ENCODE results near the gene ZNF765. TPM values are rescaled to one million over a fixed set of nuclear protein-coding genes. Genes with fewer than 3 reads are reported as not detected.
"Not testable (repeated sequence)": the region's sequence is repeated elsewhere in the genome, so short reads cannot be mapped to it uniquely, and the experiment has no call there.

ZNF765 gene
- total RNA-seq, 1 donor from 2014 or later, result 17.1 TPM

DNA sequence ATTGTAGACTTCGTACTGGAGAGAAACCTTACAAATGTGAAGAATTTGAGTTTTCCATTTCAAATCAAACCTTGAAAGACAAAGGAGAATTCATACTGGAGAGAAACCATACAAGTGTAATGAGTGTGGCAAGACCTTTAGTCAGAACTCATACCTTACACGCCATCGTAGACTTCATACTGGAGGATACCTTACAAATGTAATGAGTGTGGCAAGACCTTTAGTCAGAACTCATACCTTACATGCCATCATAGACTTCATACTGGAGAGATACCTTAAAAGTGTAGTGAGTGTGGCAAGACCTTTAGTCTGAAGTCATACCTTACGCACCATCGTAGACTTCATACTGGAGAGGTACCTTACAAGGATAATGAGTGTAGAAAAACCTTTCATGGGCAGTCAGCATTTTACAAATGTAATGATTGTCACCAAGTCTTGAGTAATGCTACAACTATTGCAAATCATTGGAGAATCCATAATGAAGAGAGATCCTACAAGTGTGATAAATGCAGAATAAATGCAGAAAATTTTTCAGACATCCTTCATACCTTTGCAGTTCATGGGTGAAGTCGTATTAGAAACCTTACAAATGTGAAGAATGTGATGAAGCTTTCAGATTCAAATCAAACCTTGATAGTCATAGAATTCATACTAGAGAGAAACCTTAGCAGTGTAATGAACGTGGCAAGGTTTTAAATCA is 14.7 kb downstream of the ZNF765 start:
- ATAC-seq, result no peak
- intact Hi-C loops (cut with DNase I), result no loop called here
- no peak for DNase-seq (ENCODE audit: low spot score)

GRCh38 chr19:53420520-53421315 is 25.8 kb downstream of the ZNF765 start:
- DNase-seq (ENCODE audit: low spot score); intact Hi-C loops (cut with DNase I); ATAC-seq: not testable (repeated sequence)

GRCh38 chr19:53422551-53422950 is 27.6 kb downstream of the ZNF765 start:
- ATAC-seq, result no peak
- intact Hi-C loops (cut with DNase I), result no loop called here
- DNase-seq (ENCODE audit: low spot score), result no peak

DNA sequence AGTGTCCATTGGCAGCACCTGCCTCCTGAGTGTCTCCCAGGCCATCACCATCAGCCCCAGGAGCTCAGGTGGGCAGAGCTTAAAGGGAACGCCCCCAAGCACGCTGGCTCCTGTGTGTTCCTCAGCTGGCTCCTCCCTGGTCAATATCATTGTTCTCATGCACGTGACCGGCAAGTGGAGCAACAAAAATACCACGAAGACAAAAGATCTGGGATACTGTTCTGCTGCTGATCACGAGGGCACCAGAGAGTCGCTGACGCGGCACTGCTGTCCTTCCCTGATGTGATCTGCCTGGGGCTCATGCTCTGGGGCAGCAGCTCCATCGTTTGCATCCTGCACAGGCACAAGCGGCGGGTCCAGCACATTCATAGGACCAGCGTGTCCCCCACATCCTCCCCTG is 28.1 kb downstream of the ZNF765 start:
- peak; percentile 66 for ATAC-seq
- intact Hi-C loops (cut with DNase I); DNase-seq (ENCODE audit: low spot score): not testable (repeated sequence)

DNA sequence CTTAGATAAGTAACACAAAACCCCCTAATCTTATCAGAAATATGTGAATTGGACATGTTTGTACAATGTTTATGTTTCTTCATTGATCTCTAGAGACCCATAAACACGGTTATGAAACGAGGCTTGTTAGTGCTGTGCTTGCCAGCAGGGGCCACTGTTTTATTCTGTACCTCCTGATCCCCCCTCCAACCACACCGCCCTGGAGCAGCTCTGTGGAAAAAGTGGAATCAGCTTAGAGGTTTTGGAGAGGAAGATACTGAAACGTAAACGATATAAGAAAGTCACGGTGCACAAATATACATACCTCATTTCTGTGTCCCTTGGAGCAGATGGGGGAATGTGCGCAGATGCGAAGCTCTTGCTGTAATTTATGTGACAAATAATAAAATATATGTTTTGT is 28.7 kb downstream of the ZNF765 start:
- intact Hi-C loops (cut with DNase I); DNase-seq (ENCODE audit: low spot score): not testable (repeated sequence)
- ATAC-seq, result peak; percentile 89

DNA sequence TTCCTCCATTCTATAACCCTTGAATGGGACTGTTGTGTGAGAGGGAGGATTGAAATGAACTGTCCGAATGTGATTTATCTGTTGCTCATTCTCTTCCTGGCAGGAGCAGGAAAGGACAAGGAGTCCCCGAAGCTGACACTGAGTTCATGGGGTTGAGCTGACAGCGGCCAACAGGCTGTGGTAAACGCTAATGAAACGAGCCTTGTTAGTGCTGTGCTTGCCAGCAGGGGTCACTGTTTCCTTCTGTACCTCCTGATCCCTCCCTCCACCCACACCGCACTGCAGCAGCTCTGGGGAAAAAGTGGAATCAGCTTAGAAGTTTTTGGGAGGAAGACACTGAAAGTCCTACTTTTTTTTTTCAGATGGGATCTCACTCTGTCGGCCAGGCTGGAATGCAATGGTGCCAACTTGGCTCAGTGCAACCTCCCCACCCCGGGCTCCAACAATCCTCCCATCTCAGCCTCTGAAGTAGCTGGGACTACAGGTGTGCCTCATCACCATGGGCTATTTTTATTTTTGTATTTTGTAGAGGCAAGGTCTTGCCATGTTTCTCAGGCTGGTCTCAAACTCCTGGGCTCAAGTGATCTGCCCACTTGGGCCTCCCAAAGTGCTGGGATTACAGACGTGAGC is 30.1 kb downstream of the ZNF765 start:
- intact Hi-C loops (cut with DNase I), result no loop called here
- DNase-seq (ENCODE audit: low spot score) (peak; percentile 86), ATAC-seq (peak; percentile 94)

DNA sequence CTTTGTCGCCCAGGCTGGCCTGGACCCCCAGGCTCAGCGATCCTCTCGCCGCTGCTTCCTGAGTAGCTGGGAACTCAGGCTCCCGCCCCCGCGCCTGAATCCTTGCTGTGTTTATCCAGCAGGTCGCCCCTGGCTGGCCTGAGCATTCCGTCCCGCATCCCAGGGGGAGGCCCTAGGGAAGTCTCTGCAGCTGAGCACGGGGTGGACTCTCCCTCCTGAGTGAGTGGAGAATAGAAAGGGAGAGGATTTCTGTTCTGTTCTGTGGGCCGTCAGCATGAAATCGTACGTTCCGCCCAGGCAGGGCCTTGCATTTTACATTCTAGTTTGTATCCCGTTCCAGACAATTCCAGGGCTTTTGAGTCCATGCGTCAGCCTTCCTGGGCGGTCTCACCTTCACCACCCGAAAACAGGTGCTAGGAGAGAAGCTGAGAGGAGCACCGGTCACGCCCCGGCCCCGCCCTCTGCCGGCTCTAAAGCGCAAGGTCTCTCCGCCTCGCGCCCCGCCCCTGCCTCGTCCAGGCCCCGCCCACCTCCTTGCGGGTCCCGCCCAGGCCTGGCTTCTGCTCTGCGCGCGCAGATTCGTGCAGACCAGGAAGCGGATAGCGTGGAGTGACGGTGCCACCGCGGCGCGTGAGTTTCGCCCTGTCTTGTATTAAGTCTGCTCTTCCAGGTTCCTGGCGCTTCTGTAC is 36.6 kb downstream of the ZNF765 start, which contains the start of gene ZNF761:
Gene ZNF761 (plus strand): TSS at position 586 of the 689 bp plus-strand sequence. CDS start 15,285 bp downstream, outside the sequence.
- intact Hi-C loops (cut with DNase I), result no loop called here
- DNase-seq (ENCODE audit: low spot score) (peak; percentile 97), ATAC-seq (peak; percentile 100)

DNA sequence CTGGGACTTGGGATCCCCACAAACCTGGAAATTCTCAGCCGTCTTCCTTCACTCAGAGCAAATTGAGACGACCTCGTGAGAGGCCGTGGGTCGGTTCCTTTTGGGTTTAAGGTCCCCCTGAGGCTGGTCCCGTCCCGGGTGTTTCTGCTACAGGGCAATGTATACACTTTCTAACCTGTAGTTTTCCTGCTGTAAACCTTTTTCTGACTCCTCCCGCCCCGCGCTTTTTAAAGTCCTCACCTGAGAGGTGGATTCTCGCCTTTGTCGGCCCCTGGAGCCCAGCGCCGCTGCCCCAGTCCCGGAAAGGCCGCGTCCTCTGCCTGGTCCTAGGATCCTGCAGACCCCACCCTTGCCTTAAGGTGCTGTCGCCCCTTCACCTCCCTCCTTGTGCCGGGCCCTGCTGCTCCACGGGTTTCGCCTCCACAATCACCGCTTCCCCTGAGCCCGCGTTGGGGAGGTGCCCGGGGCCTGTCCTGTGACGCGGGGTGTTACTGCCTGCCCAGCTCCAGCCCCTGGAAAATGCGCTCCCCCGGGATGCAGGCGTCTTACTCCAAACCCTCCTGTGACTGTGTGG is 37.2 kb downstream of the ZNF765 start:
- DNase-seq (ENCODE audit: low spot score), result peak; percentile 58
- intact Hi-C loops (cut with DNase I), result no loop called here
- ATAC-seq, result peak; percentile 38

GRCh38 chr19:53443809-53444208 is 48.9 kb downstream of the ZNF765 start:
- intact Hi-C loops (cut with DNase I); DNase-seq (ENCODE audit: low spot score); ATAC-seq: not testable (repeated sequence)

DNA sequence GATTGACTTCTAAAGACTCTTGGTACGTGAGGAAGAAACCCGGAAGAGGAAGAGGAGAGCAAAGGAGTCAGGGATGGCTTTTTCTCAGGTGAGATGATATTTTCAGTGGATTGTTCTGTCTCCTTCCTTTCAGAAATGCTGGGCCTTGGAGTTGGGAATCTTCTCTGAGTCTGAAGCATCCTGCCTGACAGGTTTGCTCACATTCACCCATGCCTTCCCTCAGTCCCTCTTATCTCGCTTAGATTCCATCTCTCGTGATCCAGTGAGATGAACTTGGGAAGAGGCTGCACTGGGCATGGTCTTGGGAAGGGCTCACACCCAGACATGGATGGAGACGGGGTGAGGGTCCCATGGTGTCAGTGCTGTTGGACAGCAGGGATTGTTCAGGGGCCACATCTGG is 52.2 kb downstream of the ZNF765 start:
- intact Hi-C loops (cut with DNase I); ATAC-seq: not testable (repeated sequence)

DNA sequence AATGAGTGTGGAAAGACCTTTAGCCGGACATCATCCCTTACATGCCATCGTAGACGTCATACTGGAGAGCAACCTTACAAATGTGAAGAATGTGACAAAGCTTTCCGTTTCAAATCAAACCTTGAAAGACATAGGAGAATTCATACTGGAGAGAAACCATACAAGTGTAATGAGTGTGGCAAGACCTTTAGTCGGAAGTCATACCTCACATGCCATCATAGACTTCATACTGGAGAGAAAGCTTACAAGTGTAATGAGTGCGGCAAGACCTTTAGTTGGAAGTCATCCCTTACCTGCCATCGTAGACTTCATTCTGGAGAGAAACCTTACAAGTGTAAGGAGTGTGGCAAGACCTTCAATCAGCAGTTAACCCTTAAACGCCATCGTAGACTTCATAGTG is 60.9 kb downstream of the ZNF765 start:
- intact Hi-C loops (cut with DNase I), result no loop called here
- ATAC-seq, result no peak
- DNase-seq (ENCODE audit: low spot score), result no peak

More for the DNA sequence above, 52.2 kb downstream of the ZNF765 start:
- not testable (repeated sequence) for DNase-seq (ENCODE audit: low spot score)

DNA sequence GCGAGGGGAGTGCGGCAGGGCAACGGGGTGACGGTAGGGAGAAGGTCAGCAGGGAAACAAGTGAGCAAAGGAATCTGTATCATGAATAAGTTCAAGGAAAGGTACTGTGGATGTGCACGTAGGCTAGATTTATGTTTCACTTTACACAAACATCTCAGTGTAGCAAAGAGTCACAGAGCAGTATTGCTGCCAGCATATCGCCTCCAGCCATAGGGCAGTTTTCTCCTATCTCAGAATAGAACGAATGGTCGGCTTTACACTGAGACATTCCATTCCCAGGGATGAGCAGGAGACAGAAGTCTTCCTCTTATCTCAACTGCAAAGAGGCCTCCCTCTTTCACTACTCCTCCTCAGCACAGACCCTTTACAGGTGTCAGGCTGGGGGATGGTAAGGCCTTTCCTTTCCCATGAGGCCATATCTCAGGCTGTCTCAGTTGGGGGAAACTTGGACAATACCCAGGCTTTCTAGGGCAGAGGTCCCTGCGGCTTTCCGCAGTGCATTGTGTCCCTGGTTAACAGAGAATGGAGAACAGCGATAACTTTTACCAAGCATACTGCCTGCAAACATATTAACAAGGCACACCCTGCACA is 65.3 kb downstream of the ZNF765 start:
- ATAC-seq; intact Hi-C loops (cut with DNase I); DNase-seq (ENCODE audit: low spot score): not testable (repeated sequence)

- no peak for ATAC-seq
- intact Hi-C loops (cut with DNase I), result no loop called here
- DNase-seq (ENCODE audit: low spot score), result no peak
Measured at GRCh38 chr19:53461866-53462265, 66.9 kb downstream of the ZNF765 start.

GRCh38 chr19:53462861-53463260 is 67.9 kb downstream of the ZNF765 start:
- DNase-seq (ENCODE audit: low spot score), result no peak
- no peak for ATAC-seq
- intact Hi-C loops (cut with DNase I), result no loop called here

- ATAC-seq (peak; percentile 59), DNase-seq (ENCODE audit: low spot score) (peak; percentile 84)
- intact Hi-C loops (cut with DNase I), result no loop called here
Measured at GRCh38 chr19:53463263-53463662, 68.3 kb downstream of the ZNF765 start.

DNA sequence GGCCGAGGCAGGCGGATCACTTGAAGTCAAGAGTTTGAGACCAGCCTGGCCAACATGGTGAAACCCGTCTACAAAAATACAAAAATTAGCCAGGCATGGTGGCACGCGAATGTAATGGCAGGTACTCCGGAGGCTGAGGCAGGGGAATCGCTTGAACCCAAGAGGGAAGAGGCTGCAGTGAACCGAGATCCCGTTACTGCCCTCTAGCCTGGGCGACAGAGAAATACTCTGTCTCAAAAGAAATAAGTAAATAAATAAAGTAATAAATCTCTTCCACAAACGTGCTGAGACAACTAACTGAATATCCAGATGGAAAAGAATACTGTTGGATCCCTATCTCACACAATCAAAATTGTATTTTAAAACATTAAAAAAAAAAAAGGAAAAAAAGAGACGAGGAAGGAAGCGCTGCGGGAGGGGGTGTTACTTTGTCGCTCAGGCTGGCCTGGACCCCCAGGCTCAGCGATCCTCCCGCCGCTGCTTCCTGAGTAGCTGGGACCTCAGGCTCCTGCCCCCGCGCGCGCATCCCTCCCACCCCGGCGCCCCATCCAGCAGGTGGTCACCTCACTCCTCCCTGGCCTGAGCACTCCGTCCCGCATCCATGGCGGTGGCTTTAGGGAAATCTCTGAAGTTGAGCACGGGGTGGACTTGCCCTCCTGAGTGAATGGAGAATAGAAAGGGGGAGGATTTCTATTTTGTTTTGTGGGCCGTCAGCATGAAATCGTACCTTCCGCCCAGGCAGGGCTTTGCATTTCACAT is 72.0 kb downstream of the ZNF765 start:
- ATAC-seq (peak; percentile 40), DNase-seq (ENCODE audit: low spot score) (no peak)
- intact Hi-C loops (cut with DNase I), result no loop called here

GRCh38 chr19:53467485-53468262 is 72.7 kb downstream of the ZNF765 start, which contains the start of gene ZNF813:
Gene ZNF813 (plus strand): TSS chr19:53467733. CDS start chr19:53483823, 16,090 bp downstream.
- intact Hi-C loops (cut with DNase I), result no loop called here
- ATAC-seq (peak; percentile 100), DNase-seq (ENCODE audit: low spot score) (peak; percentile 99)

All from sciatic nerve (tissue), 2 donors.